HepG2 (cell line): ENCODE data around the gene PNN. TPM values are rescaled to one million over a fixed set of nuclear protein-coding genes. Genes with fewer than 3 reads are reported as not detected.

Source experiments
- GABPA ChIP-seq, 2 experiments: IDR thresholded peaks; 2 replicates each; pipeline ENCODE4 v1.6.1; 2011 to 2016; ENCODE audit warnings: low read depth in 2 of 2, low read length in 1 of 2, missing biosample characterization in 1 of 2, missing genetic modification characterization in 1 of 2
- IKZF4 ChIP-seq: sonication (generic); formaldehyde crosslinking; IDR thresholded peaks from 2 replicates; pipeline ENCODE4 v1.5.1; 2020; ENCODE audit warnings: borderline replicate concordance, mild to moderate bottlenecking, low read depth, missing genetic modification reagents; ENCODE audit errors: not compliant biosample characterization
- KAT8 ChIP-seq: IDR thresholded peaks from 2 replicates; pipeline ENCODE4 v1.6.1; 2016; ENCODE audit warnings: missing genetic modification reagents, missing compliant biosample characterization
- NR2F6 ChIP-seq, 2 experiments: IDR thresholded peaks; 2 replicates each; pipeline ENCODE4 v1.6.1; 2016; ENCODE audit warnings: antibody characterized with exemption in 1 of 2, mild to moderate bottlenecking in 1 of 2
- PPARG ChIP-seq: conservative IDR thresholded peaks from 2 replicates; pipeline ENCODE4 v1.6.1; 2016; ENCODE audit warnings: missing biosample characterization, missing genetic modification reagents
- RFXANK ChIP-seq: IDR thresholded peaks from 2 replicates; pipeline ENCODE4 v1.6.1; 2016
- SKIL ChIP-seq: sonication (generic); formaldehyde crosslinking; IDR thresholded peaks from 2 replicates; pipeline ENCODE4 v1.8.0; 2022; ENCODE audit warnings: missing genetic modification reagents, mild to moderate bottlenecking, moderate library complexity, borderline replicate concordance
- STAT6 ChIP-seq: sonication (generic); formaldehyde crosslinking; IDR thresholded peaks from 2 replicates; pipeline ENCODE4 v1.4.0; 2020; ENCODE audit warnings: missing genetic modification reagents, mild to moderate bottlenecking, borderline replicate concordance
- THAP11 ChIP-seq: IDR thresholded peaks from 2 replicates; pipeline ENCODE4 v1.6.1; 2016; ENCODE audit warnings: missing biosample characterization, missing genetic modification reagents
- TRIM24 ChIP-seq: sonication (generic); formaldehyde crosslinking; IDR thresholded peaks from 2 replicates; pipeline ENCODE4 v1.8.0; 2022; ENCODE audit warnings: mild to moderate bottlenecking, missing genetic modification reagents
- WIZ ChIP-seq: sonication (generic); formaldehyde crosslinking; IDR thresholded peaks from 2 replicates; pipeline ENCODE4 v1.5.1; 2020; ENCODE audit warnings: mild to moderate bottlenecking, missing genetic modification reagents
- ZFP36L2 ChIP-seq: sonication (generic); formaldehyde crosslinking; IDR thresholded peaks from 2 replicates; pipeline ENCODE4 v1.4.0; 2020; ENCODE audit warnings: missing genetic modification reagents
- ZNF33A ChIP-seq: sonication (generic); formaldehyde crosslinking; IDR thresholded peaks from 2 replicates; pipeline ENCODE4 v1.5.1; 2020; ENCODE audit warnings: missing genetic modification reagents, mild to moderate bottlenecking, moderate library complexity, borderline replicate concordance
- ZNF644 ChIP-seq: IDR thresholded peaks from 2 replicates; pipeline ENCODE4 v1.6.1; 2016; ENCODE audit warnings: low read depth
- polyA plus RNA-seq, 8 experiments: library from polyadenylated mRNA; depleted of rRNA in 3 of 8; stranded (reverse) in 7 of 8; unstranded in 1 of 8; fragments of >200 nt; fragmentation: Illumina TruSeq in 4 of 8; extraction: Trizol in 4 of 8; gene quantifications; 2 replicates each; pipeline versions ENCODE4 v1.2.1 to v1.2.3, GENCODE V29; 2011 to 2016; ENCODE audit warnings: low read depth in 4 of 8, missing spikeins in 1 of 8, mixed read lengths in 1 of 8; ENCODE audit not compliant: insufficient read depth in 1 of 8
- total RNA-seq, 5 experiments: library from RNA; depleted of rRNA; stranded (reverse); fragments of >200 nt; fragmentation: Illumina TruSeq; extraction: Trizol; gene quantifications; 2 replicates each; pipeline ENCODE4 v1.2.3, GENCODE V29; 2016; ENCODE audit warnings: low read depth in 1 of 5
- TF ChIP-seq, protein P1 (sequence below): IDR thresholded peaks from 2 replicates; pipeline ENCODE4 v1.6.1; 2016
- TF ChIP-seq, protein P2 (sequence below), 2 experiments: sonication (generic) in 1 of 2; formaldehyde crosslinking in 1 of 2; IDR thresholded peaks; 2 replicates each; pipeline versions ENCODE4 v1.5.1 to v1.6.1; 2011 to 2020; ENCODE audit warnings: borderline replicate concordance in 1 of 2, low read depth in 1 of 2, low read length in 1 of 2, mild to moderate bottlenecking in 1 of 2, missing genetic modification reagents in 1 of 2, moderate library complexity in 1 of 2
- TF ChIP-seq, protein P3 (sequence below): sonication (generic); formaldehyde crosslinking; IDR thresholded peaks from 2 replicates; pipeline ENCODE4 v1.4.0; 2020; ENCODE audit warnings: missing genetic modification reagents, borderline replicate concordance

Gene PNN
- total and polyA plus RNA-seq, 2 of the 13 experiments (the other 11 are each of a cell fraction or from before 2014, with no cell fraction given): 58.0 to 214 TPM

GRCh38 chr14:39219075-39219499 lies 44.0 kb downstream of the PNN start (continued):
- no peak for TF ChIP-seq NR2F6 (IDR thresholded peaks at IDR 0.05)
- peak; percentile 79 for TF ChIP-seq NR2F6 (CRISPR knock-in tag; IDR thresholded peaks at IDR 0.05)
- no peak for TF ChIP-seq WIZ (CRISPR knock-in tag)
- 0 out of 2 replicates have a peak, but pooled peaks have one; percentile 68 for TF ChIP-seq ZNF33A (CRISPR knock-in tag)
- no peak for TF ChIP-seq IKZF4 (CRISPR knock-in tag)
- TF ChIP-seq ZFP36L2 (CRISPR knock-in tag): peak; percentile 24; the same call in 1 of the 2 replicates
- TF ChIP-seq TRIM24 (CRISPR knock-in tag): 0 out of 2 replicates have a peak, but pooled peaks have one; percentile 36
- TF ChIP-seq KAT8: peak; percentile 74
- TF ChIP-seq, protein P1, sequence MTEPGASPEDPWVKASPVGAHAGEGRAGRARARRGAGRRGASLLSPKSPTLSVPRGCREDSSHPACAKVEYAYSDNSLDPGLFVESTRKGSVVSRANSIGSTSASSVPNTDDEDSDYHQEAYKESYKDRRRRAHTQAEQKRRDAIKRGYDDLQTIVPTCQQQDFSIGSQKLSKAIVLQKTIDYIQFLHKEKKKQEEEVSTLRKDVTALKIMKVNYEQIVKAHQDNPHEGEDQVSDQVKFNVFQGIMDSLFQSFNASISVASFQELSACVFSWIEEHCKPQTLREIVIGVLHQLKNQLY (CRISPR knock-in tag): peak; percentile 78
- 0 out of 2 replicates have a peak, but pooled peaks have one; percentile 15 for TF ChIP-seq PPARG
- TF ChIP-seq, protein P2, sequence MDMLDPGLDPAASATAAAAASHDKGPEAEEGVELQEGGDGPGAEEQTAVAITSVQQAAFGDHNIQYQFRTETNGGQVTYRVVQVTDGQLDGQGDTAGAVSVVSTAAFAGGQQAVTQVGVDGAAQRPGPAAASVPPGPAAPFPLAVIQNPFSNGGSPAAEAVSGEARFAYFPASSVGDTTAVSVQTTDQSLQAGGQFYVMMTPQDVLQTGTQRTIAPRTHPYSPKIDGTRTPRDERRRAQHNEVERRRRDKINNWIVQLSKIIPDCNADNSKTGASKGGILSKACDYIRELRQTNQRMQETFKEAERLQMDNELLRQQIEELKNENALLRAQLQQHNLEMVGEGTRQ (IDR thresholded peaks at IDR 0.05; ENCODE audit: low read depth, low read length): peak; percentile 52; the same call in 1 of the 2 replicates
- TF ChIP-seq, protein P2 (CRISPR knock-in tag; IDR thresholded peaks at IDR 0.05; ENCODE audit: borderline replicate concordance): peak; percentile 83; the same call in 1 of the 2 replicates
- TF ChIP-seq THAP11 (CRISPR knock-in tag): 0 out of 2 replicates have a peak, but pooled peaks have one; percentile 16
- 0 out of 2 replicates have a peak, but pooled peaks have one; percentile 41 for TF ChIP-seq RFXANK (CRISPR knock-in tag)
- TF ChIP-seq, protein P3, sequence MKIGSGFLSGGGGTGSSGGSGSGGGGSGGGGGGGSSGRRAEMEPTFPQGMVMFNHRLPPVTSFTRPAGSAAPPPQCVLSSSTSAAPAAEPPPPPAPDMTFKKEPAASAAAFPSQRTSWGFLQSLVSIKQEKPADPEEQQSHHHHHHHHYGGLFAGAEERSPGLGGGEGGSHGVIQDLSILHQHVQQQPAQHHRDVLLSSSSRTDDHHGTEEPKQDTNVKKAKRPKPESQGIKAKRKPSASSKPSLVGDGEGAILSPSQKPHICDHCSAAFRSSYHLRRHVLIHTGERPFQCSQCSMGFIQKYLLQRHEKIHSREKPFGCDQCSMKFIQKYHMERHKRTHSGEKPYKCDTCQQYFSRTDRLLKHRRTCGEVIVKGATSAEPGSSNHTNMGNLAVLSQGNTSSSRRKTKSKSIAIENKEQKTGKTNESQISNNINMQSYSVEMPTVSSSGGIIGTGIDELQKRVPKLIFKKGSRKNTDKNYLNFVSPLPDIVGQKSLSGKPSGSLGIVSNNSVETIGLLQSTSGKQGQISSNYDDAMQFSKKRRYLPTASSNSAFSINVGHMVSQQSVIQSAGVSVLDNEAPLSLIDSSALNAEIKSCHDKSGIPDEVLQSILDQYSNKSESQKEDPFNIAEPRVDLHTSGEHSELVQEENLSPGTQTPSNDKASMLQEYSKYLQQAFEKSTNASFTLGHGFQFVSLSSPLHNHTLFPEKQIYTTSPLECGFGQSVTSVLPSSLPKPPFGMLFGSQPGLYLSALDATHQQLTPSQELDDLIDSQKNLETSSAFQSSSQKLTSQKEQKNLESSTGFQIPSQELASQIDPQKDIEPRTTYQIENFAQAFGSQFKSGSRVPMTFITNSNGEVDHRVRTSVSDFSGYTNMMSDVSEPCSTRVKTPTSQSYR (CRISPR knock-in tag): peak; percentile 8; the same call in 1 of the 2 replicates
- TF ChIP-seq ZNF644 (CRISPR knock-in tag): peak; percentile 64; the same call in 1 of the 2 replicates
- TF ChIP-seq STAT6 (CRISPR knock-in tag): peak; percentile 79; the same call in 1 of the 2 replicates
- no peak for TF ChIP-seq GABPA (IDR thresholded peaks at IDR 0.05; ENCODE audit: low read depth, low read length)
- TF ChIP-seq GABPA (CRISPR knock-in tag; IDR thresholded peaks at IDR 0.05; ENCODE audit: low read depth): peak; percentile 37; the same call in 1 of the 2 replicates
- TF ChIP-seq SKIL (CRISPR knock-in tag): no peak
